Aorta (tissue), 5 donors: ENCODE measurements around the gene MT1X. TPM values are rescaled to one million over a fixed set of nuclear protein-coding genes. Genes with fewer than 3 reads are reported as not detected.

Experiments used
- ATAC-seq: fragments of 200-7000 bp; cut with Tn5 transposase; one replicate; pipeline ENCODE4 v1.9.1; 2022; ENCODE audit warnings: moderate library complexity; ENCODE audit not compliant: low FRiP score
- DNase-seq, 2 donors: peaks; one replicate each; pipeline ENCODE4 v3.0.0-alpha.2; 2020
- H3K27ac ChIP-seq, 2 donors: one replicate each; pipeline ENCODE4 v1.5.1; 2013; ENCODE audit warnings: low read length in 2 of 2, mild to moderate bottlenecking in 2 of 2, moderate library complexity in 2 of 2, control low read depth in 1 of 2, inconsistent platforms in 1 of 2, low read depth in 1 of 2
- H3K27me3 ChIP-seq, 2 donors: one replicate each; pipeline ENCODE4 v1.6.1; 2013; ENCODE audit warnings: control low read depth in 1 of 2, low read length in 1 of 2, mild to moderate bottlenecking in 1 of 2, moderate library complexity in 1 of 2; ENCODE audit not compliant: insufficient read depth in 2 of 2, control insufficient read depth in 1 of 2
- H3K36me3 ChIP-seq, 2 donors: one replicate each; pipeline ENCODE4 v1.6.1; 2013; ENCODE audit warnings: control low read depth in 1 of 2, low read length in 1 of 2, mild to moderate bottlenecking in 1 of 2; ENCODE audit not compliant: insufficient read depth in 2 of 2, control insufficient read depth in 1 of 2
- H3K4me1 ChIP-seq, 2 donors: one replicate each; pipeline ENCODE4 v1.6.1; 2013; ENCODE audit warnings: low read length in 2 of 2, control low read depth in 1 of 2, mild to moderate bottlenecking in 1 of 2, moderate library complexity in 1 of 2; ENCODE audit not compliant: insufficient read depth in 2 of 2, control insufficient read depth in 1 of 2
- H3K4me3 ChIP-seq, 2 donors: one replicate each; pipeline ENCODE4 v1.5.1; 2013; ENCODE audit warnings: low read length in 2 of 2, control low read depth in 1 of 2, mild to moderate bottlenecking in 1 of 2
- H3K9me3 ChIP-seq: one replicate; pipeline ENCODE4 v1.6.1; 2013; ENCODE audit warnings: mild to moderate bottlenecking, low read length; ENCODE audit not compliant: control insufficient read depth
- WGBS, 2 donors: extraction: QIAGEN DNeasy Blood & Tissue Kit; methylation state at CpG; one replicate each; pipeline ENCODE4 v1.1.7; 2013; 5-methylcytosine and 5-hydroxymethylcytosine counted together
- intact Hi-C, 2 donors: fragments of 100-400 bp; cut with DNase I; formaldehyde crosslinking; loops; one replicate each; pipeline versions ENCODE4 v1.14.2 to v1.15.0; 2022
- polyA plus RNA-seq, 2 donors: library from polyadenylated mRNA; stranded (reverse); fragments of 200-250 nt; gene quantifications; one replicate each; pipeline ENCODE4 v1.2.3, GENCODE V29; 2013
- total RNA-seq, 2 donors: library from RNA; stranded (reverse); fragmentation: NEBNext Ultra II Directional; extraction: Animal tissue kit (Norgen Biotek cat#: 25700); gene quantifications; one replicate each; pipeline ENCODE4 v1.2.1, GENCODE V29; 2021
- donor health status: healthy with polysubstance abuse.
- donor health status: Bipolar disorder and iron deficiency.
- donor health status: DM: no; HTN: no; CAD: no.
- donor health status: DM: no; HTN: no; CAD: no.
- donor health status: DM: yes; HTN: yes; CAD: no.

Gene MT1X
- total and polyA plus RNA-seq, 4 donors = 62.0 to 1,132 (median 418) TPM

DNA sequence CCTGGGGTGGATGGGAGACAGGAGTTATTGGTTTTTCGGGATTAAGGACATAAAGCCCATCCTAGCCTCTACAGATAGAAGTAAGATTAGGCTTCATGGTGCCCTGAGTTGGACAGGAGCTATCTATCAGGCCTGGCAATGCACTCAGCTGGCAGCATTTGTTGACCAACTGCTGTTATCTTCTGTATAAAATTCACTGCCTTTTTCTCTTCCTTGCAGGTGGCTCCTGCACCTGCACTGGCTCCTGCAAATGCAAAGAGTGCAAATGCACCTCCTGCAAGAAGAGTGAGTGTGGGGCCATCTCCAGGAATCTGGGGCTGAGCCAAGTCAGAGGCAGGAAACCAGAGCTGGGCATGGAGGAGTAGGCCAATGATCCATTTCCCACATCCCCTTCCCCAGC, 43.2 kb upstream of the MT1X start:
- Histone ChIP-seq H3K36me3 (no peaks in the 10 kb centered on the region), H3K27ac (no peak overlapping the region), H3K4me3 (no peak overlapping the region), H3K27me3 (no peaks in the 10 kb centered on the region), H3K4me1 (no peaks in the 10 kb centered on the region), H3K9me3 (no peaks in the 10 kb centered on the region)
- intact Hi-C loops = no loop called here
- 60 to 64% methylated on average over 1 of the region's 1 CpG for WGBS, 2 donors
- no peak for ATAC-seq
- no peak for DNase-seq

DNA sequence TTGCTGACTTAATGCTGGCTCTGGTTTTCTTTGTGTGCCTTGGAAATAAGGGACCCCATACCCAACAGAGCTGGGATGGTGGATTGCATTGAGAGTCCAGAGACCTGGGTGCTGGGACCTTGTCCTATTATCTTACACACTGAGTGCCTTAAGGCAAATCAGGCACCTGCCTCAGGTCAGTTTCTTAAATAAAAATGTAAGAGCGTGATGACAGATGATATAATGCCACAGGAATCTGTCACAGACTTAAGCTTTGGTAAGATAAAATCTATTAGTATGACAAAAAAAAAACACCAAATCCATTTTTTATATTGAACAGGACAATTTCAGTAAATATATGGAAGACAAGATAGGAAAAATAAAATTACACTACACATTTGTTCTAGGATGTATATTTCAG, 42.2 kb upstream of the MT1X start:
- no peaks in the 10 kb centered on the region for H3K9me3 ChIP-seq
- H3K4me1 ChIP-seq = no peaks in the 10 kb centered on the region
- ATAC-seq (no peak), DNase-seq (no peak)
- H3K27ac ChIP-seq = no peak overlapping the region
- no peaks in the 10 kb centered on the region for H3K36me3 ChIP-seq
- H3K27me3 ChIP-seq = no peaks in the 10 kb centered on the region
- WGBS, 2 donors = 82 to 90% methylated on average over 1 of the region's 1 CpG
- H3K4me3 ChIP-seq = no peak overlapping the region
- intact Hi-C loops = loop anchor here in 1 of 2 donors (5.0 kb wide), 2 partner anchors 38 to 42 kb away; partner anchors contain the start of gene MT1X

DNA sequence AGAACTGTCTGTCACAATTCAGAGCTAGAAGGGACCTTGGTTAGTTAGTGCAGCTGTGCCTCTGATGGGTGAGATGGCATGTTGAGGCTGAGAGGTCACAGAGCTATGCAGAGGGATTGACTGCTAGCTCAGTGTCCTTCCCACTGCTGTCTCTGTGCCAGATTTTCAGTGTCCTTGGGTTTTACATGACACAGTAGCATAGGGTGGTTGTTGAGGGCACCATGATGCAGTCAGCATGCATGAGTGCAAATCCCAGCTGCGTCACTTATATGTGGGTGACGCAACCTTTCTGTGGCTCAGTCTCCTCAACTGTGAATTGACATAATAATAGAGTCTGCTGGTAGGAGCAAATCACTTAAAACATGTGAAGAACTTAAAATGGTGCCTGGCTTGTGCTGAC, 41.1 kb upstream of the MT1X start:
- intact Hi-C loops = loop anchor here in 1 of 2 donors (5.0 kb wide), 2 partner anchors 39 to 41 kb away; partner anchors contain the start of gene MT1X
- Histone ChIP-seq H3K27ac (no peak overlapping the region), H3K36me3 (no peaks in the 10 kb centered on the region), H3K4me3 (no peak overlapping the region), H3K4me1 (no peaks in the 10 kb centered on the region), H3K27me3 (no peaks in the 10 kb centered on the region), H3K9me3 (no peaks in the 10 kb centered on the region)
- no peak for ATAC-seq
- no peak for DNase-seq
- whole genome bisulfite sequencing, 2 donors = 97% methylated on average over 2 of the region's 2 CpGs

DNA sequence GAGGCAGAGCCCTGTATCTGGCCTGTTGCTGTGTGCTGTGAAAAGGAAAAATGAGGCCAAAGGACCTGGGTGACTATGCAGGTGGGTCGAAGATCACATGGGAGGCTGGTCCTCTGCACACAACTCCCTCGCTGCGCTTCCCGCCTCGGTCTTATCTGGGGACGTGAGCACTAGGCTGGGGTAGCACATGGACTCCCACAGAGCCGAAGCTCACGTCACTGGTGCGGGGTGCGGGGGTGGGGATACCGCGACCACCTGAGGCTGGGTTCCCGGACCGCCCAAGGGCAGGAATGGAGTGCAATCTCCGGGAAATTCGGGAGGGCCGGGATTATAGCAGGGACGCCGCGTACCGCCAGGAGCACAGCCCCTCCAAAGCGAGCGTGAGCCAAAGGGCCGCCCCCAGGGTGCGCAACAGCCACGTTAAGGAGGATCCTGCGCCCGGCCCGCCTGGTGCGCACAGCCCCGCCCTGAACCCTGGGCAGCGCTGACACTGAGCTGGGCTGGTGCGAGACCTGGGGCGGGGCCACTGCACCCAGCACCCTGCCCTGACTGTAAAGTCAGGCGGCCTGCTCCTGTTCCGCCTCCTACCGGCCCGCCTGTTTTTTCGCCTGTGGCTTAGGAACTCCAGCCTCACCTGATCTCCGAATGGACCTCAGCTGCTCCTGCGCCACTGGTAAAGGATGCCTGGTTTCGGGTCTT, 39.0 kb upstream of the MT1X start:
- peak; percentile 89 to 93 for DNase-seq

DNA sequence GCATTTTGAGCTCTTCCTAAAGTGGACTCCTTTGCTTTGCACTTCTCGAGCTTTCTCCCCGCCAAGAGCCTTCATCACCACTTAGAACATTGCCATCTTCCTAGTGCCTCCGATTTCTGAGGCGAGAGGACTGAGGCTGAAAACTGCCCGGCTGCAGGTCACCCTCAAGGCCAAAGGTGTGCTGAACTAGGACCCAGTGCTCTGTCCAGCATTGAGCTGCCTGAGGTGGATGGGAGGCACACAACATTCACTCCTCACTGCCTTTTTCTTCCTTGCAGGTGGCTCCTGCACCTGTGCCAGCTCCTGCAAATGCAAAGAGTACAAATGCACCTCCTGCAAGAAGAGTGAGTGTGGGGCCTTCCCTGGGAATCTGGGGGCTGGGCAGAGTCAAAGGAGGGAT, 38.4 kb upstream of the MT1X start:
- H3K36me3 ChIP-seq = no peaks in the 10 kb centered on the region
- H3K27me3 ChIP-seq = no peaks in the 10 kb centered on the region
- H3K9me3 ChIP-seq = no peaks in the 10 kb centered on the region
- no peaks in the 10 kb centered on the region for H3K4me1 ChIP-seq
- intact Hi-C loops = loop anchor here (2.0 to 5.0 kb wide), 3 partner anchors 38 to 42 kb away; partner anchors contain the start of gene MT1X (in 1 of the 2)
- no peak overlapping the region for H3K27ac ChIP-seq
- no peak for ATAC-seq
- WGBS, 2 donors = 69 to 70% methylated on average over 5 of the region's 5 CpGs
- no peak for DNase-seq
- no peak overlapping the region for H3K4me3 ChIP-seq

More for the DNA sequence above, 39.0 kb upstream of the MT1X start:
- no peaks in the 10 kb centered on the region for H3K36me3 ChIP-seq
- intact Hi-C loops = loop anchor here (2.0 to 5.0 kb wide), 3 partner anchors 38 to 41 kb away; partner anchors contain the start of gene MT1X (in 1 of the 2)
- peak overlapping the region in 1 of 2 donors; percentile 15 for H3K27ac ChIP-seq
- no peaks in the 10 kb centered on the region for H3K4me1 ChIP-seq
- no peaks in the 10 kb centered on the region for H3K9me3 ChIP-seq
- 9 to 11% methylated on average over 42 of the region's 42 CpGs for WGBS, 2 donors
- no peak overlapping the region for H3K4me3 ChIP-seq
- no peaks in the 10 kb centered on the region for H3K27me3 ChIP-seq
- ATAC-seq = peak; percentile 89

DNA sequence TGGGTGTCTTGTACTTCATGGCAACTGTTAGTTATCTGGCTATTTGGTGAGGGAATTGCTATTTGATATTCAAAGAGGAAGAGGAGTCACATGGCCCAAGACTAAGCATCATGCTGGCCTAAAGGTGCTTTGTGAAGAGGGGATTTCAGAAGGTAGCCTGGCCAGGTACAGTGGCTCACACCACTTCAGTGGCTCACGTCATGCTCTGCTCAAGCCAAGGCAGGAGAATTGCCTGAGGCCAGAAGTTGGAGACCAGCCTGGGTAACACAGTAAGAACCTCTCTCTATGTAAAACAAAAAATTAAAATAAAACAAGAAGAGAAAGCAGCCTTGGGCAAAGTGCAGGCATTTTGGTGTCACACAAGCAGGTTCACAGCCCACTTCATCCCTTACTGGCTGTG, 37.0 kb upstream of the MT1X start:
- Histone ChIP-seq H3K36me3 (no peaks in the 10 kb centered on the region), H3K4me1 (no peaks in the 10 kb centered on the region), H3K27ac (no peak overlapping the region), H3K27me3 (no peaks in the 10 kb centered on the region), H3K9me3 (no peaks in the 10 kb centered on the region), H3K4me3 (no peak overlapping the region)
- ATAC-seq (no peak), DNase-seq (no peak)
- intact Hi-C loops = no loop called here
- WGBS, 2 donors = 90 to 94% methylated on average over 1 of the region's 1 CpG

DNA sequence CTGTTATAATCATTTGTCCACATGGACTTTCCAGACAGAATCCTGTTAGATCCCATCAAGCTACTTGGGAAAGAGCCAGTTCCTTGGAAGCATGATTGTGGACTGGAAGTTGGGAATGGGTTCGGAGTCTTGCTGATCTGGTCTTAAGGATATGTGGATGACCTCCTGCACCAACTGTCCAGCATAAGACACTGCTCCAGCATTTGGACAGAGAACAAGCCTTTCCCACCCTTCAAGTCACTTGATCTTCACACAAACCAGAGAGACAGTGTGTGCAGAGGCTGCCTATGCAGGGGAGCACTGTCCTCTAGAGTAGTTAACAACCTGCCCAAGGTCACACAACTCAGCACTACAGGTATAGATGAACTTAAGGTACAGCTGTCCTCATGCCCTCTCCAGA, 36.4 kb upstream of the MT1X start:
- DNase-seq (no peak), ATAC-seq (no peak)
- H3K36me3 ChIP-seq = no peaks in the 10 kb centered on the region
- no peaks in the 10 kb centered on the region for H3K4me1 ChIP-seq
- no peaks in the 10 kb centered on the region for H3K27me3 ChIP-seq
- intact Hi-C loops = no loop called here
- no peak overlapping the region for H3K27ac ChIP-seq
- H3K4me3 ChIP-seq = no peak overlapping the region
- no peaks in the 10 kb centered on the region for H3K9me3 ChIP-seq
- 0 to 5% methylated on average over 1 of the region's 1 CpG for WGBS, 2 donors

DNA sequence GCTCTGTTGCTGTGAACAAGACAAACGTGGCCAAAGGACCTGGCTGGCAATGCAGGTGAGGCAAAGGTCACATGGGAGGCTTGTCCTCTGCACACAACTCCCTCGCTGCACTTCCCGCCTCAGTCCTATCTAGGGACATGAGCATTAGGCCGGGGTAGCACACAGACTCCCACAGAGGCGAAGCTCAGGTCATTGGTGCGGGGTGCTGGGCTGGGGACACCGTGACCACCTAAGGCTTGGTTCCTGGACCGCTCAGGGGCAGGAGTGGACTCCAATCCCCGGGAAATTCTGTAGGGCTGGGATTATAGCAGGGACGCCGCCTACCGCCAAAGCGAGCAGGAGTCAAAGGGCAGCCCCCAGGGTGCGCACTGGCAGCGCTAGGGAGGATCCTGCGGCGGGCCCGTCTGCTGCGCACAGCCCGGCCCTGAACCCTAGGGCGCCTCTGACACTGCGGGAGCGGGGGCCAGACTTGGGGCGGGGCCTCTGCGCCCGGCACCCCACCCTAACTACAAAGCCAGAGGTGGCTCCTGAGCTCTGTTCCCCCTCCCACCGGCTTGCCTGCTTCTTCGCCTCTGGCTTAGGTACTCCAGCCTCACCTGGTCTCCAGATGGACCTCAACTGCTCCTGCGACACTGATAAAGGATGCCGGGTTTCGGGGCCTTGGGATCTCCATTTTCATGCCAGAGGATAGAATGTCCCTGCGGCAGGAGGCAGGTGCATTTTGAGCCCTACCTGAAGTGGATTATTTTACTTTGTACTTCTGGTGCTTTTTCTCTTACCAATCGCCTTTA, 34.4 kb upstream of the MT1X start:
- no peak overlapping the region for H3K27ac ChIP-seq
- no peaks in the 10 kb centered on the region for H3K36me3 ChIP-seq
- no peak for DNase-seq
- no peaks in the 10 kb centered on the region for H3K4me1 ChIP-seq
- H3K4me3 ChIP-seq = no peak overlapping the region
- H3K9me3 ChIP-seq = no peaks in the 10 kb centered on the region
- ATAC-seq = no peak
- 49 to 56% methylated on average over 33 of the region's 33 CpGs for WGBS, 2 donors
- no peaks in the 10 kb centered on the region for H3K27me3 ChIP-seq
- intact Hi-C loops = no loop called here
